Measurements from ENCODE around the gene MEGF6. TPM values are rescaled to one million over a fixed set of nuclear protein-coding genes. Genes with fewer than 3 reads are reported as not detected.

Gene MEGF6
- total and polyA plus RNA-seq, 4 donors, result 17.7 to 54.2 (median 48.2) TPM

DNA sequence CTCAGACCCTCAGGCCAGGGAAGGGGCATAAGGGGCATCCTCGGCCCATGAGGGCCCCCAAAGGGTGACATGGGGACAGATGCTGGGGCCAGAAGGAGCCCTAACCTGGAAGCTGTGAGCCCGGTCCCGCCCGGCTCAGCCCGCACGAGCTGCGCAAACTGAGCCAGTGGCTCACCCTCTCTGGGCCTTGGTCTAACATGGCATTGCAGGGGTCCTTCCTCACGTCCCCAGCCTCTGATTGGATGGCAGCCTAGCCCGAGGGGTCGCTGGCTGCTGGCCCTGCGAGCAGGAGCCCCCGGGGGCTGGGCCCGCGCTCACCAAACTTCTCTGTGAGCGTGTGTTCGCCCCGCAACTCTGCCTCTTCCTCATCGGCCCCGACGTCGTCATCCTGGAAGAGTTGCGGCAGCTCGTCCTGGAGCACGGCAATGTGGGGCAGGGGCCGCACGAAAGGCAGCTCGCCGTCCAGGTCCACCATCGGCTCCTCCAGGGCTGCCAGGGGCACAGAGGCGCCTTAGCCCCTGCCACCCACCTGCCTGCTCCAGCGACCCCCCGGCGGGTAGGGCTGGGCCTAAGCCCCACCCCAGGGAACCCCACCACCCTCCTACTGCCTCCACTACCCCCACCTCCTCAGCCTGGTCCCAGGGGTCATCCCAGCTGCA is 102.4 kb downstream of the MEGF6 start:
- Histone ChIP-seq H3K27ac (ENCODE audit: low read depth in 1 of 2, low read length in 1 of 2) (no peak overlapping the region), H3K4me1 (ENCODE audit: control insufficient read depth in 5 of 5, insufficient read depth in 5 of 5, low read length in 5 of 5) (peaks cover 0 to 7% (median 0%) of the 10 kb centered on the region in 5 donors), H3K9me3 (ENCODE audit: control insufficient read depth in 4 of 4, insufficient read depth in 3 of 4, low read length in 3 of 4) (no peaks in the 10 kb centered on the region), H3K36me3 (ENCODE audit: control insufficient read depth in 4 of 4, insufficient read depth in 4 of 4, low read length in 4 of 4) (peaks cover 0 to 33% (median 0%) of the 10 kb centered on the region in 4 donors), H3K4me3 (no peak overlapping the region), H3K27me3 (ENCODE audit: control insufficient read depth in 3 of 3, insufficient read depth in 3 of 3, low read length in 2 of 3) (no peaks in the 10 kb centered on the region), H3K9ac (ENCODE audit: insufficient read depth in 1 of 2, low read length in 2 of 2) (no peak overlapping the region)
- DNase-seq (no peak), ATAC-seq (ENCODE audit: insufficient read depth, low FRiP score) (no peak)
- TF ChIP-seq, protein P1, sequence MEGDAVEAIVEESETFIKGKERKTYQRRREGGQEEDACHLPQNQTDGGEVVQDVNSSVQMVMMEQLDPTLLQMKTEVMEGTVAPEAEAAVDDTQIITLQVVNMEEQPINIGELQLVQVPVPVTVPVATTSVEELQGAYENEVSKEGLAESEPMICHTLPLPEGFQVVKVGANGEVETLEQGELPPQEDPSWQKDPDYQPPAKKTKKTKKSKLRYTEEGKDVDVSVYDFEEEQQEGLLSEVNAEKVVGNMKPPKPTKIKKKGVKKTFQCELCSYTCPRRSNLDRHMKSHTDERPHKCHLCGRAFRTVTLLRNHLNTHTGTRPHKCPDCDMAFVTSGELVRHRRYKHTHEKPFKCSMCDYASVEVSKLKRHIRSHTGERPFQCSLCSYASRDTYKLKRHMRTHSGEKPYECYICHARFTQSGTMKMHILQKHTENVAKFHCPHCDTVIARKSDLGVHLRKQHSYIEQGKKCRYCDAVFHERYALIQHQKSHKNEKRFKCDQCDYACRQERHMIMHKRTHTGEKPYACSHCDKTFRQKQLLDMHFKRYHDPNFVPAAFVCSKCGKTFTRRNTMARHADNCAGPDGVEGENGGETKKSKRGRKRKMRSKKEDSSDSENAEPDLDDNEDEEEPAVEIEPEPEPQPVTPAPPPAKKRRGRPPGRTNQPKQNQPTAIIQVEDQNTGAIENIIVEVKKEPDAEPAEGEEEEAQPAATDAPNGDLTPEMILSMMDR (IDR thresholded peaks at IDR 0.05; ENCODE audit: control extremely low read depth, extremely low read depth), result no peak
- 95 to 96% methylated on average over 31 to 33 of the region's 33 CpGs for WGBS, 2 donors

DNA sequence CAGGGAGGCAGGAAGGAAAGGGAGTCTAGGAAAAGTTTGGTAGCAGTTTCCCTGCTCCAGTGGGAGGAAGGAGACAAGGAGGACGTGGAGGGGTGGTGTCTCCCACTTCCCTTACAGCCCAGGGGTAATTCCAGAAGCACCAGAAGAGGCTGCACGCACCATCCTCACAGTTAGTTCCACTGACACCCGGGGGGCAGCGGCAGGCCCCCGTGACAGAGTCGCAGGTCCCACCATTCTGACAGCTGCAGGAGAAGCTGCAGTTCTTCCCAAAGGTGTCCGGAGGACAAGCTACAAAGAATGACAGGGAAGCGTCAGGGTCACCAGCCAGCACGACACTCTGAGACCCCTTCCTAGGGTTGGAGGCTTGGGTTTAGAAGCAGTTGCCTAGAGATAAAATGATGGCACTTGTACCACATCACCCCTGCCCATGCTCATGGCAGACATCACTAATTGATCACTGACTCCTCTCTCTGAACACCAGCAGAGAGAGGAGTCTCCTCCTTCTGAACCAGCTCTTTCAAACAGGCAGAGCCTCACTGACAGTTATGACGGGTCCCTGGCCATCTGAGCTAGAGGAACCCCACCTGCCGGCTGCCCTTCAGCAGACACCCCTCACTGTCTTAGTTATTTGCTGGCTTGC is 103.6 kb downstream of the MEGF6 start:
- Histone ChIP-seq H3K9me3 (ENCODE audit: control insufficient read depth in 4 of 4, insufficient read depth in 3 of 4, low read length in 3 of 4) (no peaks in the 10 kb centered on the region), H3K9ac (ENCODE audit: insufficient read depth in 1 of 2, low read length in 2 of 2) (no peak overlapping the region), H3K27ac (ENCODE audit: low read depth in 1 of 2, low read length in 1 of 2) (no peak overlapping the region), H3K27me3 (ENCODE audit: control insufficient read depth in 3 of 3, insufficient read depth in 3 of 3, low read length in 2 of 3) (no peaks in the 10 kb centered on the region), H3K36me3 (ENCODE audit: control insufficient read depth in 4 of 4, insufficient read depth in 4 of 4, low read length in 4 of 4) (peaks cover 0 to 36% (median 0%) of the 10 kb centered on the region in 4 donors), H3K4me3 (no peak overlapping the region), H3K4me1 (ENCODE audit: control insufficient read depth in 5 of 5, insufficient read depth in 5 of 5, low read length in 5 of 5) (peaks cover 0 to 7% (median 0%) of the 10 kb centered on the region in 5 donors)
- TF ChIP-seq, protein P1 (IDR thresholded peaks at IDR 0.05; ENCODE audit: control extremely low read depth, extremely low read depth), result no peak
- ATAC-seq (ENCODE audit: insufficient read depth, low FRiP score) (no peak), DNase-seq (no peak)
- WGBS, 2 donors, result 92 to 94% methylated on average over 11 of the region's 11 CpGs

DNA sequence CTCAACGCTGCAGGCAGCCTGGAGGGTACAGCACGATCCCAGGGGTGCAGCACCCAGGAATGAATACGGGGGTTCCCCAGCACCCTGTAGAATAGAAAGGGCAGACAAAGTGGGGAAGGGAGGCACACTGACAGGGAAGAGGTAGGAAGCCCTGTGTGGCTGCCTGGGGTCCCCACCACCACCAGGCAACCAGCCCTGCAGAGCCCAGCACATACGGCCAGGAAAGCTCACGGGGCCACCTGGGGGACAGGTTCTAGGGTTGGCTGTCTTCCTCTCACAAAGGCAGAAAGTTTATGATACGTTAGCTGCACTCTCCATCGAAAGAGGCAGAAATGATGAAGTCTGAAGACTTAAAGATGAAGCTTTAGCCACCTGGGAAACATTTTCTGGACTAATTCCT is 104.4 kb downstream of the MEGF6 start:
- Histone ChIP-seq H3K4me3 (no peak overlapping the region), H3K27ac (ENCODE audit: low read depth in 1 of 2, low read length in 1 of 2) (no peak overlapping the region), H3K9me3 (ENCODE audit: control insufficient read depth in 4 of 4, insufficient read depth in 3 of 4, low read length in 3 of 4) (no peaks in the 10 kb centered on the region), H3K27me3 (ENCODE audit: control insufficient read depth in 3 of 3, insufficient read depth in 3 of 3, low read length in 2 of 3) (no peaks in the 10 kb centered on the region), H3K4me1 (ENCODE audit: control insufficient read depth in 5 of 5, insufficient read depth in 5 of 5, low read length in 5 of 5) (peaks cover 0 to 7% (median 0%) of the 10 kb centered on the region in 5 donors), H3K9ac (ENCODE audit: insufficient read depth in 1 of 2, low read length in 2 of 2) (no peak overlapping the region), H3K36me3 (ENCODE audit: control insufficient read depth in 4 of 4, insufficient read depth in 4 of 4, low read length in 4 of 4) (peaks cover 0 to 36% (median 0%) of the 10 kb centered on the region in 4 donors)
- 96 to 99% methylated on average over 7 of the region's 7 CpGs for WGBS, 2 donors
- DNase-seq (no peak), ATAC-seq (ENCODE audit: insufficient read depth, low FRiP score) (no peak)
- TF ChIP-seq, protein P1 (IDR thresholded peaks at IDR 0.05; ENCODE audit: control extremely low read depth, extremely low read depth), result no peak
